Stimulated activated CD4-positive, alpha-beta T cell treated with anti-CD3 and anti-CD28 coated beads, Interleukin-15, amount 100 ng/mL, for 48 hours (primary cell): Measurements from ENCODE around the gene KCP.
"Not testable (repeated sequence)": the region's sequence is repeated elsewhere in the genome, so short reads cannot be mapped to it uniquely, and the experiment has no call there.

Experiments used
- DNase-seq, 2 donors: peaks; one replicate each; pipeline ENCODE4 v3.0.0-alpha.2; 2020; ENCODE audit warnings: low read depth in 2 of 2

Gene KCP

DNA sequence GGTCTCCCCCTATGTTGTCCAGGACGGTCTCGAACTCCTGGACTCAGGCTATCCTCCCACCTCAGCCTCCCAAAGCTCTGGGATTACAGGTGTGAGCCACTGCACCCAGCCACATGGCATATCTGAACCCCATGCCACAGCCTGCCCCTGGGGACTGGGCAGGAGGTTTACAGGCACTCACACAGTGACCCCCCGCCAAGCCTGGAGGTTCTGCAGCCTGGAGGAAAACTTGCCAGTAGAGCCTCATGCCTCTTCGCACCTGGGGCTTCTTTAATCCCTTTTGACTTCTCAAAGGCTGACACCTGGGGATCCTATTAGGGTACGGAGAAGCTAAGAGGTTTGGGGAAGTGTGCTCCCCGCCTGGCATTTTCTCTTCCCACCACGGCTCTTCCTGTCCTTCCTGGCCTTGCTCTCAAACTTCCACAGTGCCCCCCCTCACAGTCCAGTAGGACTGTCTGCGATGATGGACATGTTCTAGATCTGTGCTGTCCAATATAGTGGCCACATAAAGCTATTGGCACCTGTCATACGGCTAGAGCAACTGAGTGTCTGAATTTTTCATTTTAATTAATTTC lies 11.4 kb upstream of the KCP start:
- no peak for DNase-seq

DNA sequence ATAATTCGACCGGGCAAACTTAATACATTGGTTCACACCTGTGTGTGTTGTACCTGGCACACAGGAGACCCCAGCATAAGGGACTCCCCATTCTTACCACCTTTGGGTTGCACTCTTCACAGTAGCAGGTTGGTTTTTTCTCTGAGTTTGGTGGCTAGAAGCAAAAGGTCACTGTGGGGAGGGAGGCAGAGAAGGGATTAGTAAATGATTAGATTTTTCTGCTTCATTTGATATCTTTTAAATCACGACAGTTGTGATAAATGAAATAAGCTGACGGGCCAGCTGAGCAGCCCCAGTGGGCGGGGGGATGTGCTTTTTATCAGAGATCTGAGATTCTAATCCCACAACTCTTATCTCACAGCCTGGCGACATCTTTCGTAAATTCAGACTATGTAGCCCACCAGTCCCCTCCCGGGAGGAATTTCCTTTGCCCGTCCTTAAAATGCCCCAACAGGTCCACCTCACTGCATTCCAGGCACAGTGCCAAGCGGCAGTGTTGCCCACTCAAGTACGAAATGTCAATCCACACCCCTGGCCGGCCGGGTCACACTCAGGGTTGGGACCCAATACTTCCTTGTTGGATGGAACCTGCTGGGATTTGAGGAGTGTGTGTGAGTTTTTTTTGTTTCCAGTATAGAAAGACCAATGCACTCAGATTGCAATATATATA lies 10.5 kb upstream of the KCP start:
- no peak for DNase-seq

DNA sequence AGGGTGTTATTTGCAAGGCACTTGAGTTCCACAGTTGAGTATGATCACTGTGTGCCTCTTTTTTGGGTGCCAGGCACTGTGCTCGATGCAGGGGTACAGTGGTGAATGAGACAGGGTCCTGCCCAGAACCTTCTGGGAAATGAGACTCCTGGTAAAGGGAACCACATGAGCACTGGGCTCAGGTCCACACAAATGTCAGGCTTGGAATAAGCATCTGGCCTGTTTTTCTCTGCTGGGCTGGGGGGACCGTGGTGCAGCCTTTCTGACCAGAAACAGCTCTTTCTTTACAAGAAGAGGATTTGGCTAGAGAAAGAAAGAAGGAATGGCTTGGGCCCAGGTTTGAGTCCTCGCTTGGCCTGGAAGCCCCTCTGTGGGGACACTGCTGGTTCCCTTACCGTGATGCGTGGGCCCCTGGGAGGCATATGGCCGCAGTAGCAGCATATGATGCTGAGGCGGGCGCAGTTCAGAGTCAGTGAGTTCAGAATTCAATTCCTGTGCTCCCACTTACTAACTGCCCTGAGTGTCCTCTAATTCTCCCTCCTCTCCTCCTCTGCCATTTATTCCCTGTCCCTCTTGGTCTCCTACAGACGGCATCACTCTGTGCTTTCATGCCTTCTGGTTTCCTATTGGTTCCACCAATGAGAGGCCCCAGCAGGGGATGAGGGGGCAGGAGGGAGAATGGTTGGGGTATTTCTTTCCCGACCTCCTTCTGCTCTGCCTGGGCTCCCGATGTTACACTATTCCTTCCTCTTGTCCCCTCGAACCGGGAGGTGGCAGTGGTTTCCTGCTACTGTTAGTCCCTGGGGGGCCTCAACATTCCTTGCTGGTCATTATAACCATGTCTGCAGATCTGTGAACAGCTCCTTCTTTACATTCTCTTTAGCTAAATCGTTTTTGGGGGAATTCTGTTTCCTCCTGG lies 9.6 kb upstream of the KCP start:
- DNase-seq: no peak

DNA sequence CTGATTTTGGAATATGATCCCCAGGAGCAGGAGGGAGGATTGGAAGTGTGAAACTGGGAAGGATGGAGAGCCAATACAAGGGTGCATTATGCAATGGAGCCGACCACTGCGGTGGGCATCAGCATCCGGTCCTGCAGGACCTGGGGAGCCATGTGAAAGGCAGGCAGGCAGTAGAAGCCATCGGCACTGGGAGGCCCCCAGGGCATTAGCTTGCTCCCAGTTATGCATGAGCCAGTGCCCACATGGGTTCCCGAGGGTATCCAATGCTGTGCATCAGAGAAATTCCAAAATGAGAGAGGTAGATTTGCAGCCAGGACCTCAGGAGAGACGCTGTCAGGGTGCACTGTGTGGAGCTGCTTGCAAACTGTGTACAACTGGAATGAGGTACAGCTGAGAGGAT lies 8.7 kb upstream of the KCP start:
- no peak for DNase-seq

DNA sequence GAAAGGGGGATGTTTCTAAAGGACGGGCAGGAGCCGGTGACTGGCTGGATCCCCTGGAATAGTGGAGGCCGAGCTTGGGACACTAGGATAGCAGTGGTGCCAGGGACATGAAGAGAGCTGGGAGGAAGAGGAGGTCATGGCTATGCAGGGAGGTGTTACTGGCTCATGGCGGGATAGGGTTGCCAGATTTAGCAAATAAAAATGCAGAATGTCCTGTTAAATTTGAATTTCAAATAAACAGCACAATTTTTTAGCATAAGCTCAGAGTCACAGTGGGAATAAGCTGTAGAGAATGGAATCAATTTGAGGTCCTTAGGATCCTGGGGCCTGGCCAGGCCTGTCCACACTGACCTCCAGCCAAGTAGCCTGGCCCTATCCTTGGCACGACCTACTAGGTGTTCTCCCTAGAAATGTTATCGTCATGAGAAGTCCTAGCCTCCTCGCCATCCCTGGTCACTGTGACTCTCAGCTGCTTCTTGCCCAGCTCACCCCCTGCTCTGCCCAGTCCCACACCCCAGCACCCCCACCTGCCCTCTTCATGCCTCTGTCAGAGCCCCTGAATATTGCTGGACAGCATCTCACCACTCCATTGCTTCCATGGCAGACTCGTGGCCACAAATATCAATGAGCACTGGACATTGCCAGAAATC lies 7.6 kb upstream of the KCP start:
- DNase-seq: no peak

DNA sequence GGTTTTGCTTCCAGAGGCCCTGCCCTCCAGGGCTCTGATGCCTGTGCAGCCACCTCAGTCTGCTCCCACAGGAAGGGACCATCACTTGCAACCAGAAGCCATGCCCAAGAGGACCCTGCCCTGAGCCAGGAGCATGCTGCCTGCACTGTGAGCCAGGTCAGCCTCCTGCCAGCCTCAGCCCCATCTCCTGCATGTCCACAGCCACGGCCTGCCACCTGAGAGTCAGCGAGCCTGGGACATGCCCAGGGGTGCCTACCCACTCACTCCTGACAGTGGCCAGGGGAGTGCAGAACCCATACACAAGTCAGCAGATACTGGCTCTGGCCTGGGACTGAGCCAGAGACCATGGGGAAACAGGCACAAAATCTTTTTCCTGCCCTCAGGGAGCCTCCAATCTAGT lies 6.6 kb upstream of the KCP start:
- no peak for DNase-seq

DNA sequence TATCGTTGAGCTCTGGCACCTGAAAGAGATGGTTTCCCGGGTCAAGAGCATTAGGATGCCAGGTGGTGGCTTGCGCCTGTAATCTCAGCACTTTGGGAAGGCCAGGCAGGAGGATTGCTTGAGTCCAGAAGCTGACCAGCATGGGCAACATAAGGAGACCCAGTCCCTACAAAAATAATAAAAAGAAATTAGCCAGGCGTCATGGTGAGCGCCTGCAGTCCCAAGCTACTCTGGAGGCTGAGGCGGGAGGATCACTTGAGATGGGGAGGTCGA lies 6.1 kb upstream of the KCP start:
- DNase-seq: no peak

DNA sequence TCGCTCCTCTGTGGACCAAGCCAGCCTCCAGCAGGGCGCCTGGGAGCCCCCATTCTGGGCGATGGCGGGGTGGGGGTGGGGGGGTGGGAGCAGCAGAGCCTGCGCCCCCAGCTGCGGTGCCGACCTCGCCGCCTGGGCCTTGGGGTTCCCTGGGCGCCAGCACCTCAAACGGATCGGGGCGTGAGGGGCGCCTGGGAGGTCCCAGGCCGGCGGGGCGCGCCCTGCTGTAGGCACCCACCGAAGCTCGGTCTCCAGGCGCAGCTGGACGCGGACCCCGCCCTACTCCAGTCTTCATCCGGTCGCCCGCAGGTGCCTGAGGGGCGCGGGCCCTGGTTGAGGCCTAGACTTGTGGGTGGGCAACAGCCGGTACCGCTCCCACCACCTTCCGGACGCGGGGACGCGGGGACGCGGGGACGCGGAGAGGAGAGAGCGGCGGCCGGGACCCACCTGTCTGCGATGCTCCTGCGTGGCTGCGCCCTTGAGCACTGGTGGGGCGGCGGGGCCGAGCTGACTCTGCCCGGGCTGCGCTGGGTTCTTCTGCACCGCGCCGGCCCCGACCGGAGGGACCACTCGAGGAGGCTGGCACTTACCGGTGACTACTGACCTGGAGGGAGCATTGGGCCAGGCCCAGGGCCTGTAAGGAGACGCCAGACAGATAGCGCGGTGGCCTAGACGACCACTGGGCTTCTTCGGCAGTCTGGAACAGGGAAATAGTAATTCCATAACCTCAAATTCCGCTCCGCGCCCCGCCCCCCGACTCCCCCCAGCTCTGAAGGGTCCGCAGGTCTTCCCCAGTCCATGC lies 5.5 kb upstream of the KCP start:
- DNase-seq: no peak

DNA sequence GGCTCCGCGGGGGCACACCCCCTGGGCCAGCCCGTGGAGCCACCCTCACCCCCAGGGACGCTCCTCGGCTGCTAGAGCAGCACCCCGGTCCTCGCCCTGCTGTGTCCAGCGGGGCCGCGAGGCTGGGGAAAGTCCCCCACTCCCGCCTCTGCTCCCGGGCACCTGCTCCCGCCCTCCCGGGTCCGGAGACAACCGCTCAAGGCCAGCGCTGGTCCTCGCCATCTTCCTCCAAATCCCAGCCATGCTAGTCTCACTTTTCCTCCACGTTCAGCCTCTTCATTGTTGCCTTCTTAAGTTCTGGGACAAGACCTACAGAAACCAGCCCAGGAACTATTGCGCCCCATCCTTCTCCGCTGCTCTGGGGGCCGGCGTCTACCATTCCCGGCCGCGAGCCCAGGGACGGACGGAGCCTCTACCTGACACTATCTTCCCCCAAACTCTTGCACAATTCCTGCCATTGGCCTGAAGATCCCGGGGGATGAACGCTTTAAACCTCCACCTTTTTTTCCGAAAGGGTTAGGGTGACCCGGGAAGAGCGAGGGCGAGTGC lies 4.8 kb upstream of the KCP start:
- no peak for DNase-seq

DNA sequence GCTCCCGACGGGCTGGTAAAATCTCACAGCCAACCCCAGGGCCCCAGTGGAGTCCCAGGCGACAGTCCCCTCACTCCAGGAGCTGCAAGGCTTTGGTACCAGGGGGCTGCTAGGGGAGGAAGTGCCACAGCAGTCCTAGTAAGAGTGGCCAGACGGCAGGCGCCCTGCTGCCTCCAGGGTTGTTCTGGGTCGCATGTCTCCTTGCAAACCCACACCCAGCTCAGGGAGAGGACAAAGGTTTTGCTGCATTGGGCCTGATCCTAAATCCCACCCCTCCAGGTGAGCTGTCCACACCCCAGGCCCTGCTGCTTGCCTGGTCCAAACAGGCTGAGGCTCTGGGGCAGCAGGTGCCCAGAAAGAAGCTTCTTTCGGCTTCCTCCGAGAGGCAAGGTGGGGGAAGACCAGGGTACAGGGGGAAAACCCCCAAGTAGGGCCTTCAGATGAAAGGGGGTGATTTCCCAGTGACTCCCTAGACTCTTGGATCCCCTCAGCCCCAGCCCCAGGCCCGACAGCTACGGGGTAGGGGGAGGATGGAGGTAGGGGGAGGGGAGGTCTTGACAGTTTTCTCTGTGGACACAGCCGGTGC lies 4.2 kb upstream of the KCP start:
- DNase-seq: no peak

DNA sequence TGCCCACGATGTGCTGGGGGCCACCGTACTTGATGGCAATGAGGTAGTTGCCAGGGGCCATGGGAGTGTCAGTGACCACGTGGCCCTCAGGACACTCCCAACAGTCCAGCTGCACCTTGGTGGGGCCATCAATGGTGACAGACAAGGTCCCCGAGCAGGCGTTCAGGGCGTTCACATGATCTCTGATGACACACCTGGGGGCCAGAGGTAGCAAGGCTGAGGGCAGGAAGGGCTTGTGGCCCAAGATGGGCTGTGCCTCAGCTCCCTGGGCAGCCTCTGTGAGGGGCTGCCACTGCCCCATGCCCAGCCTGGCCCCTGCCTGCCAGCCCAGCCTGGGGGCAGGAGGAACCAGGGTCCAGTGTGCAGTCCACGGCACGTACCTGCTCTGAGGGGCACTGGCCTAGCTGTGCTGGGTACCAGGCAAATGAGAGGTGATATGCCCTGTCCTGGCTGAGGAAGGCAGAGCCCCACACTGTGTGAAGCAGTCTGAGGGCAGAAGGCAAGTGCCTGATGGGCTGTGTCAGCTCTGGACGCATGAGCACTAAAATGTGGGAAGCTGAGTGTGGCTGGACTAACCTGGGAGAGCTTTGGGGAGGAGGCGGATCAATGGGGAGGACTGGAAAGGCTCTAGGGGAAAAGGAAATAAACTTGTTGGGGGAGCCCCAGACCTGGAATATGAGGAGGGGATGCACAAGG lies 3.5 kb upstream of the KCP start:
- DNase-seq: no peak

DNA sequence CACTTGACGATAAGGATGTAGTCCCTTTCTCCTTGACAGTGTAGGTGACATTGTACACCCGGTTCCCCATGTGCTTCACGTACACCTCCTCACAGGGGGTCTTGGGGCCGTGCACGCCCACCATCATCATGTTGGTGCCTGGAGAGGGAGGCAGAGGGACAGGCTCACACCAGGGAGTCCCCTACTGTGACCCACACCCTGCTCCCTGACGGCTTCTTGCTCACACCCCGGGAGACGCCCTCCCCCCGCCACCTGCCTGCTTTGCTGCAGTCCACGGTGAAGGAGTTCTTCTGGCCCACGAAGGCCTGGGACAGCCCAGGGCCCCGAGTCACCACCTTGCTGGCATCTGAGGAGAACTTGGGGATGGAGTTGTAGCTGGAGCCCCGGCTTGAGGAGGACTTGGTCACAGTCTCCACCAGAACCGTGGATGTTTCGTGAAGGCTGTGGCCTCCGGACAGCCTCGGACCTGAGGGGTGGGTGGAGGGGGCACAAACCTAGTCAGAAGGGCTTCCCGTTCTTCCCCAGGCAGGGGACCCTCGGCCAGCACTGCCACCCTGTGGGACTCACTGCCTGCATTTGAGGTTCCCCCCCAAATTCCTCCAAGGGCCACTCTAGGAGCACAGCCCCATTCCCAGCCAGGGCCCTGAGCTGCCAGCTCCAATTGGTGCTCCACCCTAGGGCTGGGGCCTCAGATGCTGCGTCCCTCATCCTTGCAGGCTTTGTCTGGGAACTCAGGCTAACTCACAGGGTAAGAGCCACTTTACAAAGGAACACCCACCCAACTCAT lies 2.4 kb upstream of the KCP start:
- not testable (repeated sequence) for DNase-seq

DNA sequence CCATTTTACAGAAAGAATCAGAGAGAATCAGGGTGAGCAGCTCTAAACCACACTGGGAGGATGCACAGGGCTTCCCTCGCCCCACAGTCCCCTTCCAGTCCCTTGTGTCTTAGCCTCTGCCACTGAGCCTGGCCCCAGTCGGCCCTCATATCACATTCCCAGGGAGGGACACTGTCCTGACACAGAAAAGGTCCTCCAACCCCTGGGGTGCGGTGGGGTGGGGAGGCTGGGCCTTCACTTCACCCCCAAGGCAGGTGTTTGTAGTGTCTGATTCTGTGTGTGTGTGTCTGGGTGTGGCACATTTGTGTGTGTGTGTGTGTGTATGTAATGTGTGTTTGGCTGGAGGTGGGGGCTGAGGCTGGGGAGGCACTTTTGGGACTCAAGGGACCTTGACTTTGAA lies 1.8 kb upstream of the KCP start:
- DNase-seq: no peak

DNA sequence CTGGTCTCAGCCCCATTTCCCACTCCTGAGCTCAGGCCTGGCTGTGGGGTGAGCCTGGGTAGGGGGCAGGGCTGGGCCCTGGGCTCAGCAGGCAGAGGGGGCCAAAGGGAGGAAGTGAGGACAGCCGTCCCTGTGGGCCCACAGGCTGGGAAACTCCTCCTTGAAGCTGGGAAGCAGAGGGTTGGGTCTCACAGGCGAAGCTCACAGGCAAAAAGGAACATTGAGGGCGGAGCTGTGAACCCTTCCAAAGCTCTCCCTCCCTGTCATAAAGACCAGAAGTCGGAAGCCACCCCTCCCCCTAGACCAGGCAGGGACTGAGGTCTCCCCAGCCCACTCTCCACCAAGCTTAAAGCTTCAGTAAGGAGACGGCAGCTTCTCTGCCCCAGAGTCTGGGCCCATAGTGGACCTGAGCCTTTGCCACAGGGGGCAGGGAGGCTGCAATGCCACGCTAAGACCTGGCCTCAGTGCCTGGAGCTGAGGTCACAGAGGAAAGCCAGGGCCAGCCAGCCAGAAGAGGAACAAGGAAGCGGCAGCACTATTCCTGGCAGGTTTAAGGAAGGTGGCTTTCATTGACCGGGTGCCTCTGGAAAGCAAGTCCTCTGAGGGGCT lies 1.0 kb upstream of the KCP start:
- DNase-seq: no peak

DNA sequence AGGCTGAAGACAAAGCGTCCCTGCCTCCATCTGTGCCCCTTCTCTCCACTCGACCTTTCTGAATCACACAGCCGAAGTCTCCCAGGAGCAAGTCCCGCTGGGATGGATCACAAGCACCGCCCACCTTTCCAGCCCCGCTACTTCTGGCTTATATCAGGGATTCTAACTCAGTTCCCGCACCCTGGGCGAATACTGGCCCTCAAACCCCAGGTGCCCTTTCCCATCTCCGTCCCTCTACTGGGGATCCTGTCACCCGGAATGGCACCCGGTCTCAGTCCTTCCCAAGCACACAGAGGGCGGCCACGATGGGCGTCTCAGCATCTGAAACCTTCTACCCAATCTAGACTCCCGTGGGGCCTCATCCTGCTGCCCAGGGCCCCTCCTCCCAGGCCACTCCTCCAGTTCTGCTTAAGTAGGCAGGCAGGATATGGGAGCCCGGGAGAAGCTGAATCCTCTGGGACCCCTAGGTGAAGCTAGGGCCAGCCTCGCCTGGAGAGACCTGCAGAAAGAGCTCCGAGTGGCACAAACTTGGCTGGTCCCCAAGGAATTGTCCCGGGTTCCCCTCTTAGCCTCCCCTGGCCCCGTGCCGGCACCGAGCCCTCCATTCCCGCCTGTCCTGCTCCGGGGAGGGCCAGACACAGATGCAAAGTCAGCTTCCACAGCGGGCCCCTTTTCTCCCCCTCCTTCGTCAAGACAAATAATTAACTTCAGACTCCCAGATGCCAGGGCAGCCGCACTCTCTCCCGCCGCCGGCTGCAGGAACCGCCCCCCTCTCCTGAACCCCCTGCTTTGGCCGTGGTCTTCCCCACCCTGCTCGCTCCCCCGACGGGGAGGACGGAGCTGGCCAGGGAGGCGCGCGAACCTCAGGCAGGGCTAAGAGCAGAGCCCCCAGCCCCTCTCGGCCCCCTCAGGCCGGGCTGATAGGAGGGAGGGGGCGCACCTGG lies 612 bp downstream of the KCP start:
- DNase-seq: no peak

DNA sequence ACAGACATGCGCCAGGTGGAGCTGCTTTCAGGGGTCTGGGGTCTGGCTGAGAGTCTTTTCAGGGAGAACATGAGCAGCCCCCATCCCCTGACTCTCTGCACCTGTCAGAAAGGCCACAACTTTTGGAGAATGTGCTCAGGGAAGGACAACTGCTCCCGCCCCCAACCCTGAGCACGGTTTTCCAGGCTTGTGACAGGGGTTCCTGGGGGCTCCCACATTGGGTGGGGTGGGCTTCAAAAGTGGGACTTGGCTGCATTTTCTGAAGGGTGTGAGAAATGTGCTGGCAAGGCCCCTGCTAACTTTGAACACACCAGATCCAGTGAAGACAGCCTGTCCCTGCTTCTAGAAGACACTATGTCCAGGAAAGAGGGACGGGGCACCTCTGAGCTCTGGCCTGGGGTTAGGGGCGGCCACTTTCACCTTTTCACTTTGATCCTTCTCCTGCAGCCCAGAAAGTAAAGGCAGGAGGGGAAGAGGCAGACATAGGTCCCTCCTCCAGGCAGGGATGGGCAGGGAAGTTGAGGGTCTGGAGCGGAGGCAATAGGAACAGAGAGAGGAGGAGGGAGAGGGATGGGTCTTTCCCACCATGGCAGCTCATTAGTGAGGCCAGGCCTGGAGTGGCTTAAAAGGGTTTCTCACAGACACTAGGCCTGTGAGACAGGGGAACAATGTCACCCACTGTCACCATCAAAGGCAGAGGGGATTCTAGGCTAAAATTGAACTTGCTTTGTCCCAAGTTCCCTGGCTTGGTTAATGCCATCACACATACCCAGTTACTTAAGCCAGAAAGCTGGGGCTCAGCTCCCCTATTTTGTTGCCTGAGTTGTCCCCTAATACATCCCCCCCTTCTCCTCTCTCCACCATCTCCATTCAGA lies 1.5 kb downstream of the KCP start:
- DNase-seq: no peak
